ENCODE data around the gene GADD45B.

The GADD45B gene, protein sequence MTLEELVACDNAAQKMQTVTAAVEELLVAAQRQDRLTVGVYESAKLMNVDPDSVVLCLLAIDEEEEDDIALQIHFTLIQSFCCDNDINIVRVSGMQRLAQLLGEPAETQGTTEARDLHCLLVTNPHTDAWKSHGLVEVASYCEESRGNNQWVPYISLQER

DNA sequence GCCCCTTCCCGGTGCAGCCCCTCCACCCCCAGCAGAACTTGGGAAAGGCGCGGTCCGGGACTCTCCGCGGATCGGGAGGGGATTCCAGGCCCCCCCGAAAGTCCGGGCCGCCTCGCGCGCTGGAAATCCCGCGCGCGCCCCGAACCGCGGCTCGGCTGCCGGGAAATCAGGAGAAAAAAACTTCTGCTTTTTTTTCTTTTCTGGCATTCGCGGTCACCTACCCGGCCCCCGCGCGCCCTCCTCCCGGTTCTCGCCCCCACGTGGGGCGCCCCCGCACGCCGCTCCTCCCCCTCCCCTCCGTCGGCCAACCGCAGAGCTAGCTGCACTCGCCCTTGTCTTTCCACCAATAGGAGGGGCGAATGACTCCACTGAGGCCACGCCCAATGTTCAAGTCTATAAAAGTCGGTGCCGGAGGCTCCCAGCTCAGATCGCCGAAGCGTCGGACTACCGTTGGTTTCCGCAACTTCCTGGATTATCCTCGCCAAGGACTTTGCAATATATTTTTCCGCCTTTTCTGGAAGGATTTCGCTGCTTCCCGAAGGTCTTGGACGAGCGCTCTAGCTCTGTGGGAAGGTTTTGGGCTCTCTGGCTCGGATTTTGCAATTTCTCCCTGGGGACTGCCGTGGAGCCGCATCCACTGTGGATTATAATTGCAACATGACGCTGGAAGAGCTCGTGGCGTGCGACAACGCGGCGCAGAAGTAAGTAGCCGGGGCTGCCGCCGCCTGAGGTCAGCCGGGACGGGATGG lies at the start of gene GADD45B:
GADD45B (plus strand) TSS at position 426 of the 749 bp plus-strand sequence; CDS start at position 658, 232 bp downstream.
- DNase-seq, result peak; percentile 93 to 95

- DNase-seq, result peak; percentile 22 to 26
Measured at GRCh38 chr19:2426611-2427428, 49.1 kb upstream of the GADD45B start.

DNA sequence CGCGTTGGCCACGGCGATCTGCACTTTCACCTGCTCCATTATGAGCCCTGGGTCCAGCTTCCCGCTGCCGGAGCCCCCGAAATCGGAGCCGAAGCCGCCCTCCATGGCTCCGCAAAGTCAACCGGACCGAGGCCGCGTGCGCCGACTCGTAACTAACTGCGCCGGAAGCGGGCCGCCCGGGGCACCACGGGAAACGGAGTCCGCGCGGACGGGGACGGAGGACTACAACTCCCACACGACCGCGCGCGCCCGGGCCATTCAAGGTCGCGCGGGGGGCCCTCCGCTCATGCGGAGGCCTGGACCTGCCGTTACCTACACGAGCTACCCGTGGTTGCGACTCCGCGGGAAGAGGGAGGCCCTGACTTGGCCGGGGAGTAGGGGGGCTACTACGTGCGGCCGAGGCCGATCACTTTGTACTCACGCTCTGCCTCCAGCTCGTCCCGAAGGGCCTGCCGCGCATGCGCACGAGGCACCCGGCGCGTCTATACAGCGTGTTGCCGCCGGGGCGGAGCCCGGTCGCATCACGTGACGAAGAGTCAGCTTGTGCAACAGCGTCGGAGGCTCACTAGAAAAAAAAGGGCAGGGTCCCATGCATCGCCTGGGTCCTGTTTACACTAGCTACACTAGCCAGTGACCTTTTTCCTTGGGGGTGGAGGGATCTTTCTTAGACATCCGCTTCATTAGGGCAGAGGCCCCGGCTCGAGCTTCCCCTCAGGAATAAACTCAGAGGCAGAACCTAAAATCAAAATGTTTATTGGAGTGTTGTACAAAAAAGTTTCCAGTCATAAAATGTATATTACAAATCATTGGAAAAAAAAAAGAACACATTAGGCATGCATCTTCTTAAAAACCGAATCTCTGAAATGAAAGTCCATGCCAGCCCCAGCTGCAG lies 48.3 kb upstream of the GADD45B start, which contains the start of gene TIMM13:
TIMM13 (minus strand) TSS at position 158 of the 892 bp plus-strand sequence; CDS start at position 105, 53 bp downstream.
- DNase-seq, result peak; percentile 88 to 89

- no peak for DNase-seq
Measured at GRCh38 chr19:2428321-2428690, 47.6 kb upstream of the GADD45B start.

DNA sequence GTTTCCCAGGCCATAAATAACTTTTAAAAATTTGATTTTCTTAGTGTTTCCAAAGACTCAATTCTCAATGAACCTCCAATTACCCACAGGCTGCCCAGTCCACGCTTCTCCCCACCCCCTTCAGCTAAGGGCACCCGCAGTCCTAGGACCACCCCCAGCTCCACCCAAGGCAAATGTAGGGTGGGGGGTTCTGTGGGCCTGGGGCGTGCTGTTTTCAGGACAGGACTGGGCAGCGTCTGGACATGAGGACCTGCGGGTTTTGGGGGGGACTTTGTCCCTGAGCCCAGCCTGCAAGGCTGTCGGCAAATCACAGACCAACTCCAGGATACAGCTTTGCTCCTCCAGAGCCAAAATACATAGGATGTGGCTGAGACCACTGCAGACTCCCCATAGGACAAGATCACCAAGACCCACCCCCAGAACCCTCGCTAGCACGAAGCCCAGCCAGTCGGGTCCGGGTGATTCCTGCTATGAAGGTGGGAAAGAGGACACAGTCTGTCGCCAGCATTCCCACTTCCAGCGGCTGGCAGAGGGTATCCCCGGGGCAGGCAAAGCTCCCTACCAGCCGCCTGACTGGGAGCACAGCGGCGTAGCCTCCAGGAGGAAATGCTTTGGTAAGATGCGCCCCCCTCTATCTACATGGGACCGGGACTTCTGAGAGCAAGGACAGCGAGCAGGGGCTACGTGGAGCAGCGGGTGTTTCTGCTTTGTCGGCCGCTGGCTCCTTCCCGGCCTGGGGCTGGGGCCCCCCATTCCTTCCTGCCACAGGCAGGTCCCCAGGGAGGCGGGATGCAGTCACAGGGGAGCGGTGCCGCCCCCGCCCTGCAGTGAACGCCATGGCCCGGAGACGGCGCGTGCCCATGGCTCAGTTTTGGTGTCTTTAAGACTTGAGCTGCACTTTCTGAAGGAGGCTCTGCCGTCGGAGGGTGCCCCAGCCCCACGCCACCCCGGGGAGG lies 46.9 kb upstream of the GADD45B start:
- DNase-seq, result no peak

- no peak for DNase-seq
Measured at GRCh38 chr19:2429917-2430535, 45.9 kb upstream of the GADD45B start.

DNA sequence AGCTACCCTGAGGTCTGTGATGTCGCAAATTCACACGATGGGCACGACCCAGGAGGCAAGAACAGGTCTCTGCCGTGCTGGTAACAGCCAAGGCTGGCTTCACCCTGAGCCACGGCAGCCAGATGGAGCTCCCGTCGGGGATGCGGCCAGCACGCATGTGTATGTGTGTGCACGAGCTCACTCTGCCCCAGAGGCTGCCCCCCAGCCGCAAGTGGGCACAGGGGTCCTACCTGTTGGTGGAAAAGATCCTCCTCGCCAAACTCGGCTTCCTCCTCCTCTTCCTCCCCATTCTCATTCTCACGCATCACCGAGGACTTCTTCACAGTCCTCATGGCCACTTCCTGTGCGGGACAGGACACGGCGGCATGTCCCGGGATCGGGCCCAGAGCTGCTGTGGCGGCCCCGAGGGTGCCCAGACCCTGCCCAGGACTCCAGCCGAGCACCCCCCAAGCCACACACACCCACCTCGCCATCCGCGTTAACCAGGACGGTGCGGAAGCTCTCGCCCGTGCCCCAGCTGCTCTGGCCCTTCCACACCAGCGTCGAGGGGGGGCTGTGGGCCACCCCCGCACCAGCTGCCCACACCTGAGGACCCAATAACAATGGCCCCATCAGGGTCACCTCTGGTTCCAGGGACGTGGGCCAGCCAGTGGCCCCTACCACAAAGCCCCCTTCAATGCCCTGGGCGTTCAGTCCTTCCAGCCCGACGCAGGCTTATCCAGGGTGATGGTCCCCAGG lies 44.4 kb upstream of the GADD45B start:
- DNase-seq, result no peak

GRCh38 chr19:2432131-2432848 lies 43.6 kb upstream of the GADD45B start:
- DNase-seq, result no peak

DNA sequence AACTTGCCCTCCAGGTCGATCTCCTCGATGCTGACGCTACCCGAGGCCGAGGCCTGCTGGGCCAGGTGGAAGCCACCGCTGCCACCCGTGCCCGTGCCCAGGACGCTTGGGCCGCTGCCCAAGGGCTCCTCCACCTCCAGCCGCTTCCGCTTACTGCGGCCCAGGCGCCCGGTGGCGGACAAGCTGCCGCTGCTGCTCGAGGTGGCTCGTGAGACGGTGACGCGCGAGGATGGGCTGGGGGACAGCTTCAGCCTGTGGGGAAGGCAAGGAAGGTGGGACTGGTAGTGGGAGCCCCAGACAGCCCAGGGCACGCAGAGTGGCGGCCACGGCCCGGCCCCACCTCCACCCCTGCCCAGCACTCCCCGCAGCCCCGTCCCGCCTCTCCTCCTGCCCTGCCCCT lies 42.1 kb upstream of the GADD45B start:
- DNase-seq, result no peak

DNA sequence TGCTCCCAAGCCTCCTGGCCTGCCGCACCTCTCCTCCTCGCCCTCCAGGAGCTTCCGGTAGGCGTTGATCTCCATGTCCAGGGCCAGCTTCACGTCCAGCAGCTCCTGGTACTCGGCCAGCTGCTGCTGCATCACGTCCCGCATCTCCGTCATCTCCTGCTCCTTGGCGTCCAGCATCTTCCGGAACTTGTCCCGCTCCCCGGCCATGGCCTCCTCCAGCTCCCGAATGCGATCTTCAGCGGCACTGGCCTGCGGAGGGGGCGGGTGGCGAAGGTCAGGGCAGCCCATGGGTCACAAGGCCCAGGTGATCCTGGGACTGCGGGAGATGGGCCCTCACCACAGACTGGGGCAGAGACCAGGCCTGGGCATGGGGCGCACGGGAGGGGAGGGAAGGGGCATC lies 41.7 kb upstream of the GADD45B start:
- DNase-seq, result no peak

DNA sequence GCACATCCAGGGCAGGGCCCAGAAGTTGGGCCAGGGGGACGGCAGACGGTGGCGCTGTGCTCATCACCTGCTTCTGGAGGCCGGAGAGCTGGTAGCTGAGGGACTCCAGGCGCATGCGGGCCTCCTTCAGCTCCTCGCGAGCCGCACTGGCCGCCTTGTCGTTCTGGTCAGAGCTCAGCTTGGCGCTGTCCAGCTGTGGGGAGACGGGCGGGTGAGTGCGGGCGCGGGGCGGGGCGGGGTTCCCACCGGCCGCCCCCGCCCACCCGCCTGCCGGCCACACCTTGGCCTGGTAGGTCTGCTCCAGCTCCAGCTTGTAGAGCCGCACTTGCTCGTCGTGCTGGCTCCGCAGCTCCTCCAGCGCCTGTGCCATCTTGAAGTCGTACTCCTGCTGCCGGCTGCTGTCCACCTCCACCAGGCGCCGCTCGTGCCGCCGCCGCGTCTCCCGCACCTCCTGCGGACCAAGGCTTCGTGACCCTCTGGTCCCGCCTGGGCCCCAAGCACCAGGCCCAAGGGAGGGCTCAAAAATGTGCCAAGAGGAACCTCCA lies 41.1 kb upstream of the GADD45B start:
- DNase-seq, result no peak

DNA sequence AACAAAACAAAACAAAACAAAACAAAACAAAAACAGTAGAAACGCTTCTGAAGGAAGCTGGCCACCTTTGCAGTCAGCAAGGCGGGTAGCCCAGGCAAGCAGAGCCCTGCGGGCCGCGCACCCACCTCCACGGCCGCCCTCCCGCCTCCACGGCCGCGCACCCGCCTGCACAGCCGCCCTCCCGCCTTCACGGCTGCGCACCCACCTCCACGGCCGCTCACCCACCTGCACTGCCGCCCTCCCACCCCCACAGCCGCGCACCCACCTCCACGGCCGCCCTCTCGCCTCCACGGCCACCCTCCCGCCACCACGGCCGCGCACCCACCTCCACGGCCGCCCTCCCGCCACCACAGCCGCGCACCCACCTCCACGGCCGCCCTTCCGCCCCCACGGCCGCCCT lies 39.5 kb upstream of the GADD45B start:
- no peak for DNase-seq

DNA sequence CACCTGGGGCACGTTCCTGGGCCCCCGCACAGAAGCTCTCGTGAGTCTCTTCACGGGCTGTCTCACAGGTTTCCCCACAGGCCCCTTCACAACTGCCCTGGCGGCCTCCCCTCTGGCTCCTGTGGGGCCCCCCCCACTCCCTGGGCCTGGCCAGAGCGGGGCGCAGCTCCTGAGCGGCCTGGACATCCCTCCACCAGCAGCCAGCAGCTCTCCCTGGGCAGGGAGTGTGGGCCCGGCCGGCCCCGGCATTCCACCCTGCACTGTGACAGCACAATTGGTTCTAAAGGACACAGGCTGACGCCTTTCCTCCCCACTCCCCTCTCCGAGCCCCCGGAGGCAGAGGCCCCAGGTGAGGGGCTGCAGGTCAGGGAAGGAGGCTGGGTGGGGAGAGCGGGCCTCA lies 39.0 kb upstream of the GADD45B start:
- no peak for DNase-seq

- no peak for DNase-seq
Measured at GRCh38 chr19:2438178-2438577, 37.7 kb upstream of the GADD45B start.

- DNase-seq, result no peak
Measured at GRCh38 chr19:2440515-2440914, 35.4 kb upstream of the GADD45B start.

GRCh38 chr19:2441096-2441752 lies 34.7 kb upstream of the GADD45B start:
- DNase-seq, result no peak

GRCh38 chr19:2443116-2443784 lies 32.7 kb upstream of the GADD45B start:
- no peak for DNase-seq

DNA sequence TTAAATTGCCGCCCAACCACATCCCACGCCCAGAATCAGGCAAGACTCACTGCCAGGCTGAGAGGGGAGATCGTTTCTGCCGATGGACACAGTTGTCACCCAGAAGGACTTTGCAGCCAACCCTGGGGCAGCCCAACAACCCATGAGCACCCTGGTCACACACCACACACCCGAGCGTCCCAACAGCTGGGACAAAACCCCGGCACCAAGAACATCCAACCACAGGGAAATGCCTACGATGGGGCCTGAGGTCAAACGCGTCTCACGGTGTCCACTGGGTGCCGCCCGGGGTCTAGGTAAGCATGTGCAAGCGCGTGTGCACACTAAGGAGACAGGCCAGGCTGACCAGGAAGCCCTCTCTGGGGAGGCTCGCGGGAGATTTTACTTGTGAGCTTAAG lies 32.1 kb upstream of the GADD45B start:
- no peak for DNase-seq

All from Kasumi-1 (cell line).